ENCODE results near the gene PAQR8. TPM values are rescaled to one million over a fixed set of nuclear protein-coding genes. Genes with fewer than 3 reads are reported as not detected.
A peak's percentile ranks its signal among the peaks of the same experiment; 100 is the strongest.
"Not testable (repeated sequence)": the region's sequence is repeated elsewhere in the genome, so short reads cannot be mapped to it uniquely, and the experiment has no call there.

Gene PAQR8
- total RNA-seq, 1 experiment from 2014 or later: 3.4 TPM

- Histone ChIP-seq H3K9me3 (replicated peaks) (no peaks in the 10 kb centered on the region), H3K36me3 (no peaks in the 10 kb centered on the region), H3K4me1 (peaks cover 37% of the 10 kb centered on the region), H3K27ac (peak within 1 kb of the TSS; percentile 71), H3K4me3 (peak within 1 kb of the TSS; percentile 69), H3K27me3 (no peaks in the 10 kb centered on the region)
- peak; percentile 96 to 97 for DNase-seq
Observed at GRCh38 chr6:52419809-52420667, 58.1 kb downstream of the PAQR8 start, which contains the start of gene EFHC1. EFHC1 (plus strand) TSS chr6:52420342; CDS start chr6:52420411, 69 bp downstream.

- DNase-seq: peak; percentile 47 to 59
- H3K4me1 ChIP-seq: peaks cover 45% of the 10 kb centered on the region
- H3K4me3 ChIP-seq: peak overlapping the region; percentile 69
- H3K9me3 ChIP-seq (replicated peaks): no peaks in the 10 kb centered on the region
- peak overlapping the region; percentile 71 for H3K27ac ChIP-seq
- no peaks in the 10 kb centered on the region for H3K36me3 ChIP-seq
- H3K27me3 ChIP-seq: no peaks in the 10 kb centered on the region
Observed at GRCh38 chr6:52420668-52421358, 58.9 kb downstream of the PAQR8 start.

- no peak for DNase-seq
- Histone ChIP-seq H3K4me3 (no peak overlapping the region), H3K27me3 (no peaks in the 10 kb centered on the region), H3K9me3 (replicated peaks) (no peaks in the 10 kb centered on the region), H3K36me3 (no peaks in the 10 kb centered on the region), H3K27ac (no peak overlapping the region), H3K4me1 (peaks cover 53% of the 10 kb centered on the region)
Observed at GRCh38 chr6:52422156-52422555, 60.2 kb downstream of the PAQR8 start.

GRCh38 chr6:52423448-52423847, 61.5 kb downstream of the PAQR8 start:
- Histone ChIP-seq H3K27me3 (no peaks in the 10 kb centered on the region), H3K36me3 (no peaks in the 10 kb centered on the region), H3K27ac (peak overlapping the region; percentile 91), H3K4me3 (no peak overlapping the region), H3K4me1 (peaks cover 46% of the 10 kb centered on the region), H3K9me3 (replicated peaks) (no peaks in the 10 kb centered on the region)
- peak in 1 of 2 experiments; percentile 30 for DNase-seq

GRCh38 chr6:52423971-52424381, 62.0 kb downstream of the PAQR8 start:
- Histone ChIP-seq H3K4me3 (0 out of 2 replicates have a peak overlapping the region, but pooled peaks have one; percentile 3), H3K27me3 (no peaks in the 10 kb centered on the region), H3K36me3 (no peaks in the 10 kb centered on the region), H3K27ac (peak overlapping the region; percentile 91), H3K4me1 (peaks cover 46% of the 10 kb centered on the region), H3K9me3 (replicated peaks) (no peaks in the 10 kb centered on the region)
- DNase-seq: peak; percentile 91 to 93

GRCh38 chr6:52424513-52424912, 62.6 kb downstream of the PAQR8 start:
- Histone ChIP-seq H3K4me1 (peaks cover 42% of the 10 kb centered on the region), H3K27me3 (no peaks in the 10 kb centered on the region), H3K9me3 (replicated peaks) (no peaks in the 10 kb centered on the region), H3K36me3 (no peaks in the 10 kb centered on the region), H3K27ac (peak overlapping the region; percentile 91), H3K4me3 (0 out of 2 replicates have a peak overlapping the region, but pooled peaks have one; percentile 3)
- no peak for DNase-seq

GRCh38 chr6:52426667-52427066, 64.7 kb downstream of the PAQR8 start:
- H3K36me3 ChIP-seq: peaks cover 2% of the 10 kb centered on the region; the same call in 1 of the 2 replicates
- no peak for DNase-seq
- H3K27me3 ChIP-seq: no peaks in the 10 kb centered on the region
- no peak overlapping the region for H3K4me3 ChIP-seq
- H3K9me3 ChIP-seq (replicated peaks): no peaks in the 10 kb centered on the region
- peaks cover 42% of the 10 kb centered on the region for H3K4me1 ChIP-seq
- H3K27ac ChIP-seq: no peak overlapping the region

GRCh38 chr6:52433294-52433693, 71.3 kb downstream of the PAQR8 start:
- H3K4me3 ChIP-seq; H3K9me3 ChIP-seq (replicated peaks); H3K27me3 ChIP-seq; H3K27ac ChIP-seq; DNase-seq; H3K36me3 ChIP-seq; H3K4me1 ChIP-seq: not testable (repeated sequence)

GRCh38 chr6:52435345-52435744, 73.4 kb downstream of the PAQR8 start:
- Histone ChIP-seq H3K36me3 (peaks cover 2% of the 10 kb centered on the region; the same call in 1 of the 2 replicates), H3K4me1 (no peaks in the 10 kb centered on the region), H3K27me3 (no peaks in the 10 kb centered on the region), H3K9me3 (replicated peaks) (no peaks in the 10 kb centered on the region), H3K27ac (no peak overlapping the region), H3K4me3 (no peak overlapping the region)
- DNase-seq: no peak

GRCh38 chr6:52438926-52439325, 77.0 kb downstream of the PAQR8 start:
- Histone ChIP-seq H3K27me3 (no peaks in the 10 kb centered on the region), H3K4me3 (no peak overlapping the region), H3K36me3 (no peaks in the 10 kb centered on the region), H3K27ac (no peak overlapping the region), H3K9me3 (replicated peaks) (peaks cover 16% of the 10 kb centered on the region), H3K4me1 (no peaks in the 10 kb centered on the region)
- no peak for DNase-seq

- no peak overlapping the region for H3K4me3 ChIP-seq
- no peaks in the 10 kb centered on the region for H3K27me3 ChIP-seq
- H3K4me1 ChIP-seq: no peaks in the 10 kb centered on the region
- H3K36me3 ChIP-seq: peaks cover 10% of the 10 kb centered on the region; the same call in 1 of the 2 replicates
- peaks cover 9% of the 10 kb centered on the region; the same call in 1 of the 2 replicates for H3K9me3 ChIP-seq (replicated peaks)
- DNase-seq: no peak
- H3K27ac ChIP-seq: no peak overlapping the region
Observed at GRCh38 chr6:52454556-52454955, 92.6 kb downstream of the PAQR8 start.

- no peak overlapping the region for H3K27ac ChIP-seq
- H3K4me1 ChIP-seq: no peaks in the 10 kb centered on the region
- H3K4me3 ChIP-seq: no peak overlapping the region
- H3K36me3 ChIP-seq: peaks cover 4% of the 10 kb centered on the region; the same call in 1 of the 2 replicates
- no peaks in the 10 kb centered on the region for H3K27me3 ChIP-seq
- H3K9me3 ChIP-seq (replicated peaks): no peaks in the 10 kb centered on the region
- no peak for DNase-seq
Observed at GRCh38 chr6:52457096-52457495, 95.1 kb downstream of the PAQR8 start.

Measured in SJCRH30 (cell line).